ENCODE results near the gene ITPRIPL2. TPM values are rescaled to one million over a fixed set of nuclear protein-coding genes. Genes with fewer than 3 reads are reported as not detected.

ITPRIPL2 gene
- total and polyA plus RNA-seq, 2 of the 13 experiments (the other 11 are each of a cell fraction or from before 2014, with no cell fraction given): 5.9 to 12.6 TPM

- peak; percentile 48 for TF ChIP-seq HDAC2 (CRISPR knock-in tag; IDR thresholded peaks at IDR 0.05)
- TF ChIP-seq SNRNP70 (IDR thresholded peaks at IDR 0.05; ENCODE audit: low read depth, low read length): no peak
- TF ChIP-seq TBX2 (CRISPR knock-in tag; IDR thresholded peaks at IDR 0.05; ENCODE audit: borderline replicate concordance): no peak; the same call in none of the 2 replicates
- TF ChIP-seq ZNF407 (CRISPR knock-in tag; IDR thresholded peaks at IDR 0.05; ENCODE audit: not compliant biosample characterization): peak; percentile 69
- TF ChIP-seq ZNF569 (CRISPR knock-in tag; IDR thresholded peaks at IDR 0.05; ENCODE audit: borderline replicate concordance): no peak
- no peak for TF ChIP-seq ZNF207 (IDR thresholded peaks at IDR 0.05; ENCODE audit: borderline replicate concordance)
- no peak for TF ChIP-seq HNF4G (IDR thresholded peaks at IDR 0.05; ENCODE audit: borderline replicate concordance, low read depth, low read length)
- TF ChIP-seq HNF4G (CRISPR knock-in tag; IDR thresholded peaks at IDR 0.05; ENCODE audit: borderline replicate concordance, low read depth): peak; percentile 43; the same call in 1 of the 2 replicates
- TF ChIP-seq MEF2D (CRISPR knock-in tag; IDR thresholded peaks at IDR 0.05): peak; percentile 57; the same call in 1 of the 2 replicates
- TF ChIP-seq ZNF644 (CRISPR knock-in tag; IDR thresholded peaks at IDR 0.05; ENCODE audit: low read depth): peak; percentile 43; the same call in 1 of the 2 replicates
- TF ChIP-seq DR1 (CRISPR knock-in tag; IDR thresholded peaks at IDR 0.05): peak; percentile 62; the same call in 1 of the 2 replicates
- TF ChIP-seq, protein P1, sequence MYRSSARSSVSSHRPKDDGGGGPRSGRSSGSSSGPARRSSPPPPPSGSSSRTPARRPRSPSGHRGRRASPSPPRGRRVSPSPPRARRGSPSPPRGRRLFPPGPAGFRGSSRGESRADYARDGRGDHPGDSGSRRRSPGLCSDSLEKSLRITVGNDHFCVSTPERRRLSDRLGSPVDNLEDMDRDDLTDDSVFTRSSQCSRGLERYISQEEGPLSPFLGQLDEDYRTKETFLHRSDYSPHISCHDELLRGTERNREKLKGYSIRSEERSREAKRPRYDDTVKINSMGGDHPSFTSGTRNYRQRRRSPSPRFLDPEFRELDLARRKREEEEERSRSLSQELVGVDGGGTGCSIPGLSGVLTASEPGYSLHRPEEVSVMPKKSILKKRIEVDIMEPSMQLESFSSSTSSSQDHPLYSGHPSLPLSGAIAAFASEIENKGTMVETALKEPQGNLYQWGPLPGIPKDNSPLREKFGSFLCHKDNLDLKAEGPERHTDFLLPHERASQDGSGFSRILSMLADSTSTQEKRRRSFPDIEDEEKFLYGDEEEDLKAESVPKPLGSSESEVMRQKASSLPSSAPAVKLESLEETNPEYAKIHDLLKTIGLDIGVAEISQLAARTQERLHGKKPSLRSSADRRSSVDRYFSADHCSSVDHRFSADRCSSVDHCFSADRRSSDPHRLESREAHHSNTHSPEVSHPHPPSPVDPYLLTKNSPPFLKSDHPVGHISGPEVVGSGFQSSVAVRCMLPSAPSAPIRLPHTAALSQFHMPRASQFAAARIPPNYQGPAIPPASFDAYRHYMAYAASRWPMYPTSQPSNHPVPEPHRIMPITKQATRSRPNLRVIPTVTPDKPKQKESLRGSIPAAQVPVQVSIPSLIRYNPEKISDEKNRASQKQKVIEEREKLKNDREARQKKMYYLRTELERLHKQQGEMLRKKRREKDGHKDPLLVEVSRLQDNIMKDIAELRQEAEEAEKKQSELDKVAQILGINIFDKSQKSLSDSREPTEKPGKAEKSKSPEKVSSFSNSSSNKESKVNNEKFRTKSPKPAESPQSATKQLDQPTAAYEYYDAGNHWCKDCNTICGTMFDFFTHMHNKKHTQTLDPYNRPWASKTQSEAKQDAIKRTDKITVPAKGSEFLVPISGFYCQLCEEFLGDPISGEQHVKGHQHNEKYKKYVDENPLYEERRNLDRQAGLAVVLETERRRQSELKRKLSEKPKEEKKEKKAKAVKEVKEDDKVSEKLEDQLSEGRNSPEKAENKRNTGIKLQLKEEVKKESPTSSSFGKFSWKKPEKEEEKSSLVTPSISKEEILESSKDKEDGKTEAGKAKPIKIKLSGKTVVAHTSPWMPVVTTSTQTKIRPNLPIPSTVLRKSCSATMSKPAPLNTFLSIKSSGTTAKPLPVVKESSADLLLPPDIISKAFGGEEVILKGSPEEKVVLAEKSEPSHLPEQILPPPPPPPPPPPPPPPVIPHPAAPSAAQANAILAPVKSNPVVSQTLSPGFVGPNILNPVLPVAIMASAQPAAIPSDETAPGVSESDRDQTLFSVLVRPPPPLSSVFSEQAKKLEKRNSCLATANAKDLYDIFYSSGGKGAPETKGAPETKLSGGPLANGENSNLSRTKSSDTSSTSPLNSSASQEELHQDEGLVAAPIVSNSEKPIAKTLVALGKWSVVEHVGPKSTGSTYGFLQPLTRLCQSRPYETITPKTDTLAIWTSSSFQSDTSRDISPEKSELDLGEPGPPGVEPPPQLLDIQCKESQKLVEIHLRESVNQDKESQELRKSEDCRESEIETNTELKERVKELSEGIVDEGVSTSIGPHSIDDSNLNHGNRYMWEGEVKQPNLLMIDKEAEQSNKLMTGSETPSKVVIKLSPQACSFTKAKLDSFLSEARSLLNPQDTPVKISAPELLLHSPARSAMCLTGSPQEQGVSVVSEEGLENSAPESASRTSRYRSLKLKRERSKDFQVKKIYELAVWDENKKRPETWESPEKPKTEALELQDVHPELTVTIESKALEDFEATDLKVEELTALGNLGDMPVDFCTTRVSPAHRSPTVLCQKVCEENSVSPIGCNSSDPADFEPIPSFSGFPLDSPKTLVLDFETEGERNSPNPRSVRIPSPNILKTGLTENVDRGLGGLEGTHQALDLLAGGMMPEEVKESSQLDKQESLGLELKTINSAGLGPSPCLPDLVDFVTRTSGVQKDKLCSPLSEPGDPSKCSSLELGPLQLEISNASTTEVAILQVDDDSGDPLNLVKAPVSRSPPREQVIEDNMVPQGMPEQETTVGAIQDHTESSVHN (CRISPR knock-in tag; IDR thresholded peaks at IDR 0.05): no peak
These were observed at the start of gene ITPRIPL2 (continued) for GRCh38 chr16:19113577-19114358.

Data from HepG2 (cell line).